Gastroesophageal sphincter (tissue), 3 donors: ENCODE data around the gene B4GALNT2.

ENCODE experiments used
- EP300 ChIP-seq: sonication (generic); formaldehyde crosslinking; IDR thresholded peaks from one replicate; pipeline ENCODE4 v1.6.1; 2017; ENCODE audit warnings: antibody characterized with exemption, mild to moderate bottlenecking
- POLR2A ChIP-seq, 2 donors: fragments of 450-650 bp; IDR thresholded peaks; one replicate each; pipeline ENCODE4 v1.6.1; 2017; ENCODE audit warnings: antibody characterized with exemption in 2 of 2, mild to moderate bottlenecking in 2 of 2, moderate library complexity in 1 of 2
- POLR2AphosphoS5 ChIP-seq: sonication (generic); formaldehyde crosslinking; IDR thresholded peaks from one replicate; pipeline ENCODE4 v1.6.1; 2017; ENCODE audit warnings: antibody characterized with exemption
- TF ChIP-seq, protein P1 (sequence below), 4 experiments: fragments of 200-600 bp in 2 of 4; fragments of 450-650 bp in 2 of 4; sonication (generic) in 1 of 4; IDR thresholded peaks; one replicate each; pipeline ENCODE4 v1.5.1; 2017 to 2019; ENCODE audit warnings: antibody characterized with exemption in 4 of 4, mild to moderate bottlenecking in 2 of 4, moderate library complexity in 2 of 4

DNA sequence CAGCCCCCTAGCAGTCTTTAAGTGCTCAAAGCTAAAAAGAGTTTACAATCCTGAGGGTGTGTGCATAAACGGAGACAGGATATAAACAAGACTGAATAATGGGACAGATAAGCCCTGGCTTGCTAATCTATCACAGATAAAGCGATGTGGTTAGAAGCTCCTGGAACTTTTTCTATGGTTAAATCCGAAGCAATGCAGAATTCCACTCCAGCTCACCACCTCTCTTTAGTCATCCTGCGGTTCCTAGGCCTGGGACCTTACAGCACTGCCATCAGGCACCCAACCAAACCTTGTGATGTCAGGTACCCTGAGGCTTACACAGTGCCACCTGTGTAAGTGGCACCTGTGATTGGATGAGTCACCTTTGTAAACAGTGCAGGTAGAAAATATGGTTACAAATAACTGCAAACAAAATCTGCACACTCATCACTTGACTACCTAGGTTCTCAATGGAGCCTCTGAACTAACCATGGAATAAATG lies 31.5 kb upstream of the B4GALNT2 start:
- TF ChIP-seq, protein P1, sequence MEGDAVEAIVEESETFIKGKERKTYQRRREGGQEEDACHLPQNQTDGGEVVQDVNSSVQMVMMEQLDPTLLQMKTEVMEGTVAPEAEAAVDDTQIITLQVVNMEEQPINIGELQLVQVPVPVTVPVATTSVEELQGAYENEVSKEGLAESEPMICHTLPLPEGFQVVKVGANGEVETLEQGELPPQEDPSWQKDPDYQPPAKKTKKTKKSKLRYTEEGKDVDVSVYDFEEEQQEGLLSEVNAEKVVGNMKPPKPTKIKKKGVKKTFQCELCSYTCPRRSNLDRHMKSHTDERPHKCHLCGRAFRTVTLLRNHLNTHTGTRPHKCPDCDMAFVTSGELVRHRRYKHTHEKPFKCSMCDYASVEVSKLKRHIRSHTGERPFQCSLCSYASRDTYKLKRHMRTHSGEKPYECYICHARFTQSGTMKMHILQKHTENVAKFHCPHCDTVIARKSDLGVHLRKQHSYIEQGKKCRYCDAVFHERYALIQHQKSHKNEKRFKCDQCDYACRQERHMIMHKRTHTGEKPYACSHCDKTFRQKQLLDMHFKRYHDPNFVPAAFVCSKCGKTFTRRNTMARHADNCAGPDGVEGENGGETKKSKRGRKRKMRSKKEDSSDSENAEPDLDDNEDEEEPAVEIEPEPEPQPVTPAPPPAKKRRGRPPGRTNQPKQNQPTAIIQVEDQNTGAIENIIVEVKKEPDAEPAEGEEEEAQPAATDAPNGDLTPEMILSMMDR (IDR thresholded peaks at IDR 0.05) = no peak
- no peak for TF ChIP-seq POLR2A (IDR thresholded peaks at IDR 0.05)
- no peak for TF ChIP-seq POLR2AphosphoS5
- TF ChIP-seq EP300 = no peak
